ENCODE data around the gene GRIK2. TPM values are rescaled to one million over a fixed set of nuclear protein-coding genes. Genes with fewer than 3 reads are reported as not detected.
A peak's percentile ranks its signal among the peaks of the same experiment; 100 is the strongest.

Gene GRIK2
- total and polyA plus RNA-seq, 2 of the 4 experiments (the other 2 are of a cell fraction) = 8.2 to 15.2 TPM

DNA sequence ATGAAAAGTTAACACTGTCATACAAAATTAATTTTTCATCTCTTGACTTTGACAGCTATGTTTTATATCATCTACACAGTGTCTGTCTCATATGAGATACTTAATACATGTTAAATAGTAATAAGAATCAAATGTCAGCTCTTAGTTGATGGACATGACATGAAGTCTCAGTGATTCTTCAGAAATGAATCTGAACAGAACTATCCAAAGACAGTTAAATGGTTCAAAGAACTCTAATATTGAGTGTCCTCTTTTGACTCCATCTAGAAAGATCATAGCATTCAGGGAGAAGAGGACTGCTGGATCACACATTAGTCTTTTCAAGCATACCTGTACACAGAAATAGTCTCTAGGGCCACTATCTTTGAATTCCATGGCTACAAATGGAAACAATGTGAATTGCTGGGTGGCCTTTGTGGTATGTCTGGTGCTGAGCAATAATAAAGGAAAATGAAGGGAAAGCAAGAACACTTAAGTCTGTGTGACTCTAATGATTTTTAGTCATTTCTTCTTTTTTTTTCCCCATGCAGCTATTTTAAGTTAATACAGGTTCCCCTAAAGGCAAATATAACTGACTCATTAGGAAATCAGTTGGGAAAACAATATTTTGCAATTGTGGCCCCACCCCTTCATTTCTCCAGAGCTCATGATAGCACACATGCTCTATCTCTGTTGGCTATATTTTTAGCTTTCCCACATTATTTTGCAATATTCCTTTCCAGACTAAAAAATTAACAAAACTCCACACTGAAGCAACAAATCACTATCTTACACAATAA lies 367.5 kb downstream of the GRIK2 start:
- H3K27me3 ChIP-seq (ENCODE audit: control insufficient read depth, insufficient read depth, low read length) = no peaks in the 10 kb centered on the region
- ATAC-seq (ENCODE audit: low read depth) = peak; percentile 72
- H2BK120ac ChIP-seq (ENCODE audit: low read depth, low read length) = peak overlapping the region; percentile 23; the same call in 1 of the 2 replicates
- H3K9me3 ChIP-seq (ENCODE audit: control insufficient read depth, insufficient read depth, low read length) = no peaks in the 10 kb centered on the region
- H3K9me1 ChIP-seq (ENCODE audit: insufficient read depth, low read length) = no peaks in the 10 kb centered on the region
- peak overlapping the region; percentile 45; the same call in 1 of the 2 replicates for H3K4me2 ChIP-seq (ENCODE audit: low read depth, low read length)
- H3K4me3 ChIP-seq (ENCODE audit: insufficient read depth, low read depth, low read length) = no peak overlapping the region
- dilution Hi-C loops (cut with HindIII; ENCODE audit: low sequenced_read_pairs, unreplicated experiment) = no loop called here
- peak overlapping the region; percentile 2; the same call in 1 of the 2 replicates for H3K4ac ChIP-seq (ENCODE audit: low read depth, low read length)
- no peak overlapping the region for H4K8ac ChIP-seq (ENCODE audit: low read depth in 2 of 2, low read length in 2 of 2)
- no peak overlapping the region for H3K27ac ChIP-seq (ENCODE audit: insufficient read depth, low read length)
- in situ Hi-C loops (cut with MboI; ENCODE audit: low sequenced_read_pairs) = no loop called here
- H2AK9ac ChIP-seq (replicated peaks; ENCODE audit: low read depth, low read length, poor library complexity) = no peak overlapping the region
- H2BK20ac ChIP-seq (ENCODE audit: low read depth, low read length) = peak overlapping the region; percentile 27; the same call in 1 of the 2 replicates
- intact Hi-C loops (cut with micrococcal nuclease) = no loop called here
- H3K9ac ChIP-seq (ENCODE audit: low read depth, low read length) = no peak overlapping the region
- peak overlapping the region; percentile 77 for H2BK5ac ChIP-seq (ENCODE audit: low read depth, low read length, poor library complexity, severe bottlenecking)
- no peak overlapping the region for H2AK5ac ChIP-seq (ENCODE audit: low read depth, low read length)
- H3K4me1 ChIP-seq (ENCODE audit: control insufficient read depth, insufficient read depth, low read length) = peaks cover 7% of the 10 kb centered on the region
- no peaks in the 10 kb centered on the region for H3K36me3 ChIP-seq (ENCODE audit: control insufficient read depth, insufficient read depth, low read length)
- DNase-seq = peak; percentile 79
- ChIA-PET POLR2A (ENCODE audit: unreplicated experiment) (no interaction called here), CTCF (no interaction called here)
- peak overlapping the region; percentile 56; the same call in 1 of the 2 replicates for H4K5ac ChIP-seq (ENCODE audit: low read depth, low read length)
- no peak overlapping the region for H2AFZ ChIP-seq (replicated peaks; ENCODE audit: low read length, poor library complexity)
- TF ChIP-seq, protein P1, sequence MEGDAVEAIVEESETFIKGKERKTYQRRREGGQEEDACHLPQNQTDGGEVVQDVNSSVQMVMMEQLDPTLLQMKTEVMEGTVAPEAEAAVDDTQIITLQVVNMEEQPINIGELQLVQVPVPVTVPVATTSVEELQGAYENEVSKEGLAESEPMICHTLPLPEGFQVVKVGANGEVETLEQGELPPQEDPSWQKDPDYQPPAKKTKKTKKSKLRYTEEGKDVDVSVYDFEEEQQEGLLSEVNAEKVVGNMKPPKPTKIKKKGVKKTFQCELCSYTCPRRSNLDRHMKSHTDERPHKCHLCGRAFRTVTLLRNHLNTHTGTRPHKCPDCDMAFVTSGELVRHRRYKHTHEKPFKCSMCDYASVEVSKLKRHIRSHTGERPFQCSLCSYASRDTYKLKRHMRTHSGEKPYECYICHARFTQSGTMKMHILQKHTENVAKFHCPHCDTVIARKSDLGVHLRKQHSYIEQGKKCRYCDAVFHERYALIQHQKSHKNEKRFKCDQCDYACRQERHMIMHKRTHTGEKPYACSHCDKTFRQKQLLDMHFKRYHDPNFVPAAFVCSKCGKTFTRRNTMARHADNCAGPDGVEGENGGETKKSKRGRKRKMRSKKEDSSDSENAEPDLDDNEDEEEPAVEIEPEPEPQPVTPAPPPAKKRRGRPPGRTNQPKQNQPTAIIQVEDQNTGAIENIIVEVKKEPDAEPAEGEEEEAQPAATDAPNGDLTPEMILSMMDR (conservative IDR thresholded peaks at IDR 0.05; ENCODE audit: low read depth, low read length) = no peak
- TF ChIP-seq CHD1 (IDR thresholded peaks at IDR 0.05; ENCODE audit: low read depth, low read length) = no peak
- TF ChIP-seq, protein P2, sequence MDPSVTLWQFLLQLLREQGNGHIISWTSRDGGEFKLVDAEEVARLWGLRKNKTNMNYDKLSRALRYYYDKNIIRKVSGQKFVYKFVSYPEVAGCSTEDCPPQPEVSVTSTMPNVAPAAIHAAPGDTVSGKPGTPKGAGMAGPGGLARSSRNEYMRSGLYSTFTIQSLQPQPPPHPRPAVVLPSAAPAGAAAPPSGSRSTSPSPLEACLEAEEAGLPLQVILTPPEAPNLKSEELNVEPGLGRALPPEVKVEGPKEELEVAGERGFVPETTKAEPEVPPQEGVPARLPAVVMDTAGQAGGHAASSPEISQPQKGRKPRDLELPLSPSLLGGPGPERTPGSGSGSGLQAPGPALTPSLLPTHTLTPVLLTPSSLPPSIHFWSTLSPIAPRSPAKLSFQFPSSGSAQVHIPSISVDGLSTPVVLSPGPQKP (IDR thresholded peaks at IDR 0.05; ENCODE audit: borderline replicate concordance, low read depth, low read length) = no peak
- no peak for TF ChIP-seq RAD21 (IDR thresholded peaks at IDR 0.05; ENCODE audit: low read length)
- no peak for TF ChIP-seq BHLHE40 (IDR thresholded peaks at IDR 0.05; ENCODE audit: low read depth, low read length)
- TF ChIP-seq FOS (IDR thresholded peaks at IDR 0.05; ENCODE audit: low read depth, low read length) = peak; percentile 17; the same call in 1 of the 2 replicates
- no peak for TF ChIP-seq RFX5 (IDR thresholded peaks at IDR 0.05; ENCODE audit: low read depth, low read length)
- no peak for TF ChIP-seq POLR2A (IDR thresholded peaks at IDR 0.05; ENCODE audit: low read depth, low read length)
- TF ChIP-seq CEBPB (IDR thresholded peaks at IDR 0.05; ENCODE audit: low read depth, low read length) = peak; percentile 89
- TF ChIP-seq, protein P3, sequence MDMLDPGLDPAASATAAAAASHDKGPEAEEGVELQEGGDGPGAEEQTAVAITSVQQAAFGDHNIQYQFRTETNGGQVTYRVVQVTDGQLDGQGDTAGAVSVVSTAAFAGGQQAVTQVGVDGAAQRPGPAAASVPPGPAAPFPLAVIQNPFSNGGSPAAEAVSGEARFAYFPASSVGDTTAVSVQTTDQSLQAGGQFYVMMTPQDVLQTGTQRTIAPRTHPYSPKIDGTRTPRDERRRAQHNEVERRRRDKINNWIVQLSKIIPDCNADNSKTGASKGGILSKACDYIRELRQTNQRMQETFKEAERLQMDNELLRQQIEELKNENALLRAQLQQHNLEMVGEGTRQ (IDR thresholded peaks at IDR 0.05; ENCODE audit: low read depth, low read length) = no peak
- no peak for TF ChIP-seq MXI1 (IDR thresholded peaks at IDR 0.05; ENCODE audit: borderline replicate concordance, low read depth, low read length)
- TF ChIP-seq SMC3 (IDR thresholded peaks at IDR 0.05; ENCODE audit: low read depth, low read length) = no peak
- no peak for TF ChIP-seq MAFK (IDR thresholded peaks at IDR 0.05; ENCODE audit: low read depth, low read length)
- no peak for TF ChIP-seq RCOR1 (IDR thresholded peaks at IDR 0.05; ENCODE audit: insufficient replicate concordance, low read length)
- TF ChIP-seq NFE2L2 (IDR thresholded peaks at IDR 0.05; ENCODE audit: low read depth, low read length) = no peak
- peak overlapping the region; percentile 6; the same call in 1 of the 2 replicates for H3K14ac ChIP-seq (replicated peaks; ENCODE audit: low read depth, low read length)
- no TSS peak for BruUV-seq (replicated peaks)
- H4K91ac ChIP-seq (ENCODE audit: insufficient read depth, low read depth, low read length) = no peak overlapping the region
- H3K18ac ChIP-seq (ENCODE audit: low read depth, low read length) = peak overlapping the region; percentile 69; the same call in 1 of the 2 replicates
- no peak overlapping the region for H3K56ac ChIP-seq (ENCODE audit: extremely low read depth, insufficient read depth, low read length)
- no peak overlapping the region for H2BK15ac ChIP-seq (ENCODE audit: low read depth, low read length)
- no peak overlapping the region for H3K23ac ChIP-seq (ENCODE audit: low read depth, low read length)
- H3K79me1 ChIP-seq (ENCODE audit: low read depth in 1 of 2, low read length in 2 of 2) = no peaks in the 10 kb centered on the region
- H4K20me1 ChIP-seq (ENCODE audit: insufficient read depth, low read length) = no peaks in the 10 kb centered on the region

Data from IMR-90 (cell line).